Neural cell (in vitro differentiated cells): ENCODE results near the gene BCL2.

Experiments
- CTCF ChIP-seq: fragments of 450-650 bp; IDR thresholded peaks from 2 replicates; pipeline ENCODE4 v1.5.1; 2014; ENCODE audit warnings: antibody characterized with exemption, mild to moderate bottlenecking, moderate library complexity; ENCODE audit not compliant: poor library complexity, severe bottlenecking
- POLR2AphosphoS5 ChIP-seq: IDR thresholded peaks from 2 replicates; pipeline ENCODE4 v1.6.1; 2012

- TF ChIP-seq CTCF, result no peak
- TF ChIP-seq POLR2AphosphoS5, result no peak
These were observed 230.5 kb downstream of the BCL2 start for GRCh38 chr18:63089041-63089440.
